Skeletal muscle satellite cell (primary cell): ENCODE measurements around the gene VIT.

ENCODE experiments used
- H3K27me3 ChIP-seq: 2 replicates; pipeline ENCODE4 v1.7.0; 2013; ENCODE audit warnings: low read length; ENCODE audit not compliant: control insufficient read depth, insufficient read depth
- H3K36me3 ChIP-seq: 2 replicates; pipeline ENCODE4 v1.7.0; 2013; ENCODE audit warnings: mild to moderate bottlenecking, control low read depth, low read length; ENCODE audit not compliant: insufficient read depth
- H3K4me1 ChIP-seq: 2 replicates; pipeline ENCODE4 v1.7.0; 2013; ENCODE audit warnings: low read length; ENCODE audit not compliant: control insufficient read depth, insufficient read depth
- H3K4me2 ChIP-seq: 2 replicates; pipeline ENCODE4 v1.7.0; 2013; ENCODE audit warnings: mild to moderate bottlenecking, low read length
- H3K4me3 ChIP-seq: 2 replicates; pipeline ENCODE4 v1.7.0; 2013; ENCODE audit warnings: low read length
- H3K9ac ChIP-seq: 2 replicates; pipeline ENCODE4 v1.7.0; 2013; ENCODE audit warnings: mild to moderate bottlenecking, low read depth, low read length, moderate library complexity
- H3K9me3 ChIP-seq: replicated peaks from 2 replicates; pipeline ENCODE4 v1.7.0; 2013; ENCODE audit warnings: mild to moderate bottlenecking, control low read depth, low read length

The VIT gene

GRCh38 chr2:36663295-36663694 is 33.2 kb upstream of the VIT start:
- Histone ChIP-seq H3K27me3 (no peaks in the 10 kb centered on the region), H3K9me3 (no peaks in the 10 kb centered on the region), H3K36me3 (no peaks in the 10 kb centered on the region), H3K9ac (peak overlapping the region; percentile 52), H3K4me3 (no peak overlapping the region), H3K4me2 (no peak overlapping the region), H3K4me1 (peaks cover 15% of the 10 kb centered on the region)

GRCh38 chr2:36663851-36664695 is 32.4 kb upstream of the VIT start:
- H3K36me3 ChIP-seq = no peaks in the 10 kb centered on the region
- no peak overlapping the region for H3K4me3 ChIP-seq
- peaks cover 15% of the 10 kb centered on the region for H3K4me1 ChIP-seq
- H3K4me2 ChIP-seq = peak overlapping the region; percentile 29
- no peaks in the 10 kb centered on the region for H3K9me3 ChIP-seq
- H3K27me3 ChIP-seq = no peaks in the 10 kb centered on the region
- H3K9ac ChIP-seq = peak overlapping the region; percentile 52

GRCh38 chr2:36664696-36665076 is 31.8 kb upstream of the VIT start:
- Histone ChIP-seq H3K36me3 (no peaks in the 10 kb centered on the region), H3K9me3 (no peaks in the 10 kb centered on the region), H3K4me3 (no peak overlapping the region), H3K4me1 (peaks cover 12% of the 10 kb centered on the region), H3K9ac (no peak overlapping the region), H3K4me2 (no peak overlapping the region), H3K27me3 (no peaks in the 10 kb centered on the region)

- H3K27me3 ChIP-seq = no peaks in the 10 kb centered on the region
- no peak overlapping the region for H3K9ac ChIP-seq
- H3K36me3 ChIP-seq = no peaks in the 10 kb centered on the region
- no peak overlapping the region for H3K4me3 ChIP-seq
- no peak overlapping the region for H3K4me2 ChIP-seq
- no peaks in the 10 kb centered on the region for H3K9me3 ChIP-seq
- peaks cover 18% of the 10 kb centered on the region for H3K4me1 ChIP-seq
These were observed 28.6 kb upstream of the VIT start for GRCh38 chr2:36667931-36668330.

- Histone ChIP-seq H3K9me3 (no peaks in the 10 kb centered on the region), H3K9ac (no peak overlapping the region), H3K4me3 (no peak overlapping the region), H3K4me1 (peaks cover 12% of the 10 kb centered on the region), H3K27me3 (no peaks in the 10 kb centered on the region), H3K4me2 (no peak overlapping the region), H3K36me3 (no peaks in the 10 kb centered on the region)
These were observed 25.5 kb upstream of the VIT start for GRCh38 chr2:36670881-36671595.

- no peaks in the 10 kb centered on the region for H3K9me3 ChIP-seq
- H3K36me3 ChIP-seq = no peaks in the 10 kb centered on the region
- no peak overlapping the region for H3K4me2 ChIP-seq
- H3K4me1 ChIP-seq = peaks cover 12% of the 10 kb centered on the region
- no peaks in the 10 kb centered on the region for H3K27me3 ChIP-seq
- H3K9ac ChIP-seq = no peak overlapping the region
- H3K4me3 ChIP-seq = no peak overlapping the region
These were observed 24.8 kb upstream of the VIT start for GRCh38 chr2:36671731-36672130.

GRCh38 chr2:36672199-36672598 is 24.3 kb upstream of the VIT start:
- Histone ChIP-seq H3K36me3 (no peaks in the 10 kb centered on the region), H3K4me3 (no peak overlapping the region), H3K9ac (no peak overlapping the region), H3K4me2 (no peak overlapping the region), H3K27me3 (no peaks in the 10 kb centered on the region), H3K9me3 (no peaks in the 10 kb centered on the region), H3K4me1 (peaks cover 12% of the 10 kb centered on the region)

GRCh38 chr2:36675579-36676282 is 20.8 kb upstream of the VIT start:
- Histone ChIP-seq H3K4me3 (no peak overlapping the region), H3K4me2 (no peak overlapping the region), H3K36me3 (no peaks in the 10 kb centered on the region), H3K4me1 (peaks cover 20% of the 10 kb centered on the region), H3K27me3 (no peaks in the 10 kb centered on the region), H3K9me3 (no peaks in the 10 kb centered on the region), H3K9ac (no peak overlapping the region)

- H3K4me3 ChIP-seq = no peak overlapping the region
- H3K27me3 ChIP-seq = no peaks in the 10 kb centered on the region
- H3K9me3 ChIP-seq = no peaks in the 10 kb centered on the region
- H3K36me3 ChIP-seq = no peaks in the 10 kb centered on the region
- H3K4me2 ChIP-seq = no peak overlapping the region
- H3K9ac ChIP-seq = no peak overlapping the region
- peaks cover 13% of the 10 kb centered on the region for H3K4me1 ChIP-seq
These were observed 20.1 kb upstream of the VIT start for GRCh38 chr2:36676364-36676763.

GRCh38 chr2:36677386-36677785 is 19.1 kb upstream of the VIT start:
- H3K9ac ChIP-seq = no peak overlapping the region
- H3K4me3 ChIP-seq = no peak overlapping the region
- no peaks in the 10 kb centered on the region for H3K27me3 ChIP-seq
- no peaks in the 10 kb centered on the region for H3K9me3 ChIP-seq
- no peaks in the 10 kb centered on the region for H3K36me3 ChIP-seq
- peaks cover 11% of the 10 kb centered on the region for H3K4me1 ChIP-seq
- H3K4me2 ChIP-seq = no peak overlapping the region

GRCh38 chr2:36677996-36678605 is 18.4 kb upstream of the VIT start:
- Histone ChIP-seq H3K4me1 (peaks cover 11% of the 10 kb centered on the region), H3K36me3 (no peaks in the 10 kb centered on the region), H3K9ac (no peak overlapping the region), H3K4me2 (no peak overlapping the region), H3K9me3 (no peaks in the 10 kb centered on the region), H3K27me3 (no peaks in the 10 kb centered on the region), H3K4me3 (no peak overlapping the region)
